Measurements from ENCODE around the gene PRSS36. TPM values are rescaled to one million over a fixed set of nuclear protein-coding genes. Genes with fewer than 3 reads are reported as not detected.
A peak's percentile ranks its signal among the peaks of the same experiment; 100 is the strongest.

The PRSS36 gene
- total RNA-seq, 1 experiment from 2014 or later: 1.3 TPM

DNA sequence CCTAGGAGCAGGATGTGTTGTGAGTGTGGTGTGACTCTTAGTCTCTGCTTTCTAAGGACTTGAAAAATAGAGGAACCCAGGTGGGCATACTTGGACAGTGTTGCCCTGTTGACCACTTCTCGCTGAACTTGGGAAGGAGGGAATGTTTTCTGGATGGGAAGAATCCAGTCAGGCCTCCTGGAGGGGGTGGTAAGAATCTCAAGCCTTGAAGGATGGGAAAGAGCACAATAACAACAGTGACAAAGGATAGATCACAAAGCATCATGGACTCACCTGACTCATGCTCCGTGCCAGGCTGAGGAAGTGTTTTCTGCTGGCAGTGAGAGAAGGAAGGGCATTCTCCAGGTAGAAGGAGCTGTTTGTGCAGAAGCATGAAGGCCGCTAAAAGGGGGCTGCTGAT is 24.0 kb downstream of the PRSS36 start:
- ChIA-PET CTCF (interaction anchor here (1.1 to 2.1 kb wide), 2 partner anchors 17 kb away, joined by 5 to 10 read pairs; no protein-coding TSS in a partner anchor), POLR2A (no interaction called here)
- no peak for TF ChIP-seq GTF2I (CRISPR knock-in tag; conservative IDR thresholded peaks at IDR 0.05)
- peaks cover 17% of the 10 kb centered on the region for H3K36me3 Mint-ChIP-seq
- no peaks in the 10 kb centered on the region for H3K9me3 Mint-ChIP-seq
- DNase-seq (ENCODE audit: low spot score): no peak
- H3K4me1 Mint-ChIP-seq: peaks cover 10% of the 10 kb centered on the region
- no peak overlapping the region for H3K4me3 Mint-ChIP-seq
- no peaks in the 10 kb centered on the region for H3K27me3 Mint-ChIP-seq (ENCODE audit: low read depth)
- ATAC-seq: no peak
- H3K27ac Mint-ChIP-seq: peak overlapping the region; percentile 22

DNA sequence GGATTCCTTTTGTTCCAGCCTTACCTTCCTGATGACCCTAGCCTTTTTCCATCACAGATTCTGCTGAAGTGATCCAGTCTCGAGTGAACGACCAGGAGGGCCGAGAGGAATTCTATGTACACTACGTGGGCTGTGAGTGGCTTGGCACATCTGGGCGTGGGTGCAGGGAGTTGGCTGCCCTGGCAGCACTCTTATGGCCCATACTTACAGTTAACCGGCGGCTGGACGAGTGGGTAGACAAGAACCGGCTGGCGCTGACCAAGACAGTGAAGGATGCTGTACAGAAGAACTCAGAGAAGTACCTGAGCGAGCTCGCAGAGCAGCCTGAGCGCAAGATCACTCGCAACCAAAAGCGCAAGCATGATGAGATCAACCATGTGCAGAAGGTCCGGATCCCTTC is 29.7 kb downstream of the PRSS36 start:
- H3K9me3 Mint-ChIP-seq: no peaks in the 10 kb centered on the region
- H3K4me3 Mint-ChIP-seq: no peak overlapping the region
- peaks cover 16% of the 10 kb centered on the region for H3K4me1 Mint-ChIP-seq
- no peaks in the 10 kb centered on the region for H3K27me3 Mint-ChIP-seq (ENCODE audit: low read depth)
- POLR2A ChIA-PET: interaction anchor here (0.7 to 0.9 kb wide), 3 partner anchors 10 to 59 kb away, joined by 3 read pairs; partner anchors contain the start of gene FUS
- no peak for DNase-seq (ENCODE audit: low spot score)
- ATAC-seq: no peak
- TF ChIP-seq, protein P1, sequence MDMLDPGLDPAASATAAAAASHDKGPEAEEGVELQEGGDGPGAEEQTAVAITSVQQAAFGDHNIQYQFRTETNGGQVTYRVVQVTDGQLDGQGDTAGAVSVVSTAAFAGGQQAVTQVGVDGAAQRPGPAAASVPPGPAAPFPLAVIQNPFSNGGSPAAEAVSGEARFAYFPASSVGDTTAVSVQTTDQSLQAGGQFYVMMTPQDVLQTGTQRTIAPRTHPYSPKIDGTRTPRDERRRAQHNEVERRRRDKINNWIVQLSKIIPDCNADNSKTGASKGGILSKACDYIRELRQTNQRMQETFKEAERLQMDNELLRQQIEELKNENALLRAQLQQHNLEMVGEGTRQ (CRISPR knock-in tag; IDR thresholded peaks at IDR 0.05): no peak
- TF ChIP-seq ZNF396 (CRISPR knock-in tag; IDR thresholded peaks at IDR 0.05; ENCODE audit: borderline replicate concordance): no peak
- TF ChIP-seq, protein P2, sequence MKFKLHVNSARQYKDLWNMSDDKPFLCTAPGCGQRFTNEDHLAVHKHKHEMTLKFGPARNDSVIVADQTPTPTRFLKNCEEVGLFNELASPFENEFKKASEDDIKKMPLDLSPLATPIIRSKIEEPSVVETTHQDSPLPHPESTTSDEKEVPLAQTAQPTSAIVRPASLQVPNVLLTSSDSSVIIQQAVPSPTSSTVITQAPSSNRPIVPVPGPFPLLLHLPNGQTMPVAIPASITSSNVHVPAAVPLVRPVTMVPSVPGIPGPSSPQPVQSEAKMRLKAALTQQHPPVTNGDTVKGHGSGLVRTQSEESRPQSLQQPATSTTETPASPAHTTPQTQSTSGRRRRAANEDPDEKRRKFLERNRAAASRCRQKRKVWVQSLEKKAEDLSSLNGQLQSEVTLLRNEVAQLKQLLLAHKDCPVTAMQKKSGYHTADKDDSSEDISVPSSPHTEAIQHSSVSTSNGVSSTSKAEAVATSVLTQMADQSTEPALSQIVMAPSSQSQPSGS (CRISPR knock-in tag; IDR thresholded peaks at IDR 0.05; ENCODE audit: borderline replicate concordance, low read depth): no peak
- TF ChIP-seq SMAD3 (CRISPR knock-in tag; IDR thresholded peaks at IDR 0.05; ENCODE audit: borderline replicate concordance): no peak
- TF ChIP-seq TP53 (CRISPR knock-in tag; IDR thresholded peaks at IDR 0.05): no peak
- no peak for TF ChIP-seq CREM (CRISPR knock-in tag; IDR thresholded peaks at IDR 0.05)
- TF ChIP-seq, protein P3, sequence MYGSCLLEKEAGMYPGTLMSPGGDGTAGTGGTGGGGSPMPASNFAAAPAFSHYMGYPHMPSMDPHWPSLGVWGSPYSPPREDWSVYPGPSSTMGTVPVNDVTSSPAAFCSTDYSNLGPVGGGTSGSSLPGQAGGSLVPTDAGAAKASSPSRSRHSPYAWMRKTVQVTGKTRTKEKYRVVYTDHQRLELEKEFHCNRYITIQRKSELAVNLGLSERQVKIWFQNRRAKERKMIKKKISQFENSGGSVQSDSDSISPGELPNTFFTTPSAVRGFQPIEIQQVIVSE (CRISPR knock-in tag; IDR thresholded peaks at IDR 0.05; ENCODE audit: borderline replicate concordance): no peak
- no peak for TF ChIP-seq ZBTB21 (CRISPR knock-in tag; IDR thresholded peaks at IDR 0.05; ENCODE audit: borderline replicate concordance)
- no peak for TF ChIP-seq ZNF232 (CRISPR knock-in tag; IDR thresholded peaks at IDR 0.05)
- TF ChIP-seq, protein P4, sequence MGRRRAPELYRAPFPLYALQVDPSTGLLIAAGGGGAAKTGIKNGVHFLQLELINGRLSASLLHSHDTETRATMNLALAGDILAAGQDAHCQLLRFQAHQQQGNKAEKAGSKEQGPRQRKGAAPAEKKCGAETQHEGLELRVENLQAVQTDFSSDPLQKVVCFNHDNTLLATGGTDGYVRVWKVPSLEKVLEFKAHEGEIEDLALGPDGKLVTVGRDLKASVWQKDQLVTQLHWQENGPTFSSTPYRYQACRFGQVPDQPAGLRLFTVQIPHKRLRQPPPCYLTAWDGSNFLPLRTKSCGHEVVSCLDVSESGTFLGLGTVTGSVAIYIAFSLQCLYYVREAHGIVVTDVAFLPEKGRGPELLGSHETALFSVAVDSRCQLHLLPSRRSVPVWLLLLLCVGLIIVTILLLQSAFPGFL (CRISPR knock-in tag; IDR thresholded peaks at IDR 0.05; ENCODE audit: borderline replicate concordance): no peak
- TF ChIP-seq MYBL2 (CRISPR knock-in tag; IDR thresholded peaks at IDR 0.05): no peak
- no peak for TF ChIP-seq ZNF317 (CRISPR knock-in tag; IDR thresholded peaks at IDR 0.05; ENCODE audit: borderline replicate concordance, low read depth)
- TF ChIP-seq GTF2I (CRISPR knock-in tag; conservative IDR thresholded peaks at IDR 0.05): no peak
- TF ChIP-seq NFATC4 (CRISPR knock-in tag; IDR thresholded peaks at IDR 0.05): no peak
- TF ChIP-seq, protein P5, sequence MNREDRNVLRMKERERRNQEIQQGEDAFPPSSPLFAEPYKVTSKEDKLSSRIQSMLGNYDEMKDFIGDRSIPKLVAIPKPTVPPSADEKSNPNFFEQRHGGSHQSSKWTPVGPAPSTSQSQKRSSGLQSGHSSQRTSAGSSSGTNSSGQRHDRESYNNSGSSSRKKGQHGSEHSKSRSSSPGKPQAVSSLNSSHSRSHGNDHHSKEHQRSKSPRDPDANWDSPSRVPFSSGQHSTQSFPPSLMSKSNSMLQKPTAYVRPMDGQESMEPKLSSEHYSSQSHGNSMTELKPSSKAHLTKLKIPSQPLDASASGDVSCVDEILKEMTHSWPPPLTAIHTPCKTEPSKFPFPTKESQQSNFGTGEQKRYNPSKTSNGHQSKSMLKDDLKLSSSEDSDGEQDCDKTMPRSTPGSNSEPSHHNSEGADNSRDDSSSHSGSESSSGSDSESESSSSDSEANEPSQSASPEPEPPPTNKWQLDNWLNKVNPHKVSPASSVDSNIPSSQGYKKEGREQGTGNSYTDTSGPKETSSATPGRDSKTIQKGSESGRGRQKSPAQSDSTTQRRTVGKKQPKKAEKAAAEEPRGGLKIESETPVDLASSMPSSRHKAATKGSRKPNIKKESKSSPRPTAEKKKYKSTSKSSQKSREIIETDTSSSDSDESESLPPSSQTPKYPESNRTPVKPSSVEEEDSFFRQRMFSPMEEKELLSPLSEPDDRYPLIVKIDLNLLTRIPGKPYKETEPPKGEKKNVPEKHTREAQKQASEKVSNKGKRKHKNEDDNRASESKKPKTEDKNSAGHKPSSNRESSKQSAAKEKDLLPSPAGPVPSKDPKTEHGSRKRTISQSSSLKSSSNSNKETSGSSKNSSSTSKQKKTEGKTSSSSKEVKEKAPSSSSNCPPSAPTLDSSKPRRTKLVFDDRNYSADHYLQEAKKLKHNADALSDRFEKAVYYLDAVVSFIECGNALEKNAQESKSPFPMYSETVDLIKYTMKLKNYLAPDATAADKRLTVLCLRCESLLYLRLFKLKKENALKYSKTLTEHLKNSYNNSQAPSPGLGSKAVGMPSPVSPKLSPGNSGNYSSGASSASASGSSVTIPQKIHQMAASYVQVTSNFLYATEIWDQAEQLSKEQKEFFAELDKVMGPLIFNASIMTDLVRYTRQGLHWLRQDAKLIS (CRISPR knock-in tag; IDR thresholded peaks at IDR 0.05; ENCODE audit: borderline replicate concordance): no peak
- TF ChIP-seq NR1H2 (CRISPR knock-in tag; IDR thresholded peaks at IDR 0.05): no peak
- TF ChIP-seq, protein P6, sequence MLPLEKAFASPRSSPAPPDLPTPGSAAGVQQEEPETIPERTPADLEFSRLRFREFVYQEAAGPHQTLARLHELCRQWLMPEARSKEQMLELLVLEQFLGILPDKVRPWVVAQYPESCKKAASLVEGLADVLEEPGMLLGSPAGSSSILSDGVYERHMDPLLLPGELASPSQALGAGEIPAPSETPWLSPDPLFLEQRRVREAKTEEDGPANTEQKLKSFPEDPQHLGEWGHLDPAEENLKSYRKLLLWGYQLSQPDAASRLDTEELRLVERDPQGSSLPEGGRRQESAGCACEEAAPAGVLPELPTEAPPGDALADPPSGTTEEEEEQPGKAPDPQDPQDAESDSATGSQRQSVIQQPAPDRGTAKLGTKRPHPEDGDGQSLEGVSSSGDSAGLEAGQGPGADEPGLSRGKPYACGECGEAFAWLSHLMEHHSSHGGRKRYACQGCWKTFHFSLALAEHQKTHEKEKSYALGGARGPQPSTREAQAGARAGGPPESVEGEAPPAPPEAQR (CRISPR knock-in tag; IDR thresholded peaks at IDR 0.05): no peak
- H3K36me3 Mint-ChIP-seq: peaks cover 31% of the 10 kb centered on the region
- CTCF ChIA-PET: interaction anchor here (1.2 to 2.6 kb wide), 2 partner anchors 15 to 22 kb away, joined by 4 to 12 read pairs; no protein-coding TSS in a partner anchor
- no peak overlapping the region for H3K27ac Mint-ChIP-seq
